Measurements from ENCODE around the gene FGGY.

FGGY gene

DNA sequence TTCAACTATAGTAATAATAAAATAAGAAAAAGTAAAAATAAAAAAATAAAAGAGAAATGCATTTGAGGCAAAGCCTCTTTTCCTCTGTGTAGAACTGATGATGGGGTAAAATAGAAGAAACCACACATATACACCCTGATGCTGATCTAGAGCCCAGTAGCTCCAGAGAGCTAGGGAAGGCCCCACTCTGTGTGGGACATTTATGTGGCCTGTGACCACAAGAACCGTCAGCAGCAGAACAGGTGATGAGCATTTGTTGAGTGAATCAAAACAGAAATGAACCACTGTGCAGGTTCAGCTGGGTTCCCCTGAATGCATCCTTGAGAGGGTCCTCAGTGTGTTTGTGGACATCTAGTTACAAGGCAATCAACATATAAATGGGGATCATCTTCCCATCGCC is 296.0 kb downstream of the FGGY start:
- DNase-seq (ENCODE audit: extremely low read depth, low read depth), result no peak
- TF ChIP-seq, protein P1, sequence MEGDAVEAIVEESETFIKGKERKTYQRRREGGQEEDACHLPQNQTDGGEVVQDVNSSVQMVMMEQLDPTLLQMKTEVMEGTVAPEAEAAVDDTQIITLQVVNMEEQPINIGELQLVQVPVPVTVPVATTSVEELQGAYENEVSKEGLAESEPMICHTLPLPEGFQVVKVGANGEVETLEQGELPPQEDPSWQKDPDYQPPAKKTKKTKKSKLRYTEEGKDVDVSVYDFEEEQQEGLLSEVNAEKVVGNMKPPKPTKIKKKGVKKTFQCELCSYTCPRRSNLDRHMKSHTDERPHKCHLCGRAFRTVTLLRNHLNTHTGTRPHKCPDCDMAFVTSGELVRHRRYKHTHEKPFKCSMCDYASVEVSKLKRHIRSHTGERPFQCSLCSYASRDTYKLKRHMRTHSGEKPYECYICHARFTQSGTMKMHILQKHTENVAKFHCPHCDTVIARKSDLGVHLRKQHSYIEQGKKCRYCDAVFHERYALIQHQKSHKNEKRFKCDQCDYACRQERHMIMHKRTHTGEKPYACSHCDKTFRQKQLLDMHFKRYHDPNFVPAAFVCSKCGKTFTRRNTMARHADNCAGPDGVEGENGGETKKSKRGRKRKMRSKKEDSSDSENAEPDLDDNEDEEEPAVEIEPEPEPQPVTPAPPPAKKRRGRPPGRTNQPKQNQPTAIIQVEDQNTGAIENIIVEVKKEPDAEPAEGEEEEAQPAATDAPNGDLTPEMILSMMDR (IDR thresholded peaks at IDR 0.05; ENCODE audit: low read depth, low read length, missing control alignments), result no peak
- no peak overlapping the region for H3K4me3 ChIP-seq (replicated peaks; ENCODE audit: low read depth, low read length)

DNA sequence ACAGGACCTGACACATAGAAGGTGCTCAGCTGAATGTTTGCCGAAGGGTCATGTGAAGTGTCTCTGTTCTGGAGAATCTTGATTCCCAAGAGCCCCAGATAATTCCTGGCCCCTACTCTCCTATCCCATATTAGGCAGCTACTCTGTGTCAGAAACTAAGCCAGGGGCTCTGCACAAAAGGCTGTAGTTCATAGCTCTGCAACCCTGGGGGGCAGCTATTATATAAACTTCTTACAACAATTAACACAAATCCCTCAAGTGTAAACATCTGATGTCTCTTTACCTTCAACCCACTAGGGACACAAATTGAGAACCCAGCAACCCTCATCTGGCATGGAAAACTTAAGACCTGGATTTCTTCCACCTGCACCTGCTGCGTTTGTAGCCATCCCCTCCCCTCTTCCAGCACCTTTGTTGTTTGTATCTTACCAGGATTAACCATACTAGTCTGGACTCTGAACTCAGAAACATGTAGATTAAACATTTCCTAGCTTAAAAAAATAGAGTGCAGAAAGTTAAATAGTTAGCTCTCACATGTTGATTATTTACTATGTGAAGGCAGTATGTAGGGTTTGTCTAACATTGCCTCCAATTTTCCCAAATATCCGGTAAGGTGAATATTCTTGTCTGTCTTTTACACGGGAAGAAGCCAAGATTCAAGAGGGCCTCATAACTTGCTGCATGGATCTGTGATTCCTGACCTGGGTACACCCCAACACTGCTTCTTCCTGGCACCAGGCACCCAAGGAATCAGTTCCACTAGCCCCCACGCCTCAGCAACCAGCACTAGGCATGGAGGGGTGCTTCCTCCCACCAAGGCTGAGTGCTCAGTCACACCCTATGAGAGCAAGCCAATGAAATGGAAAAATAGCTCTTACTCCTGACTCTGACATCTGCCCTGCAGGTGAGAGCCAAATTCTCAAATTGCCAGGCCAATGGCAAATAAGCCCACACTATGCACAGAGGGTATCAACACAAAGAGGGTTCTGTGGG is 297.2 kb downstream of the FGGY start:
- no peak overlapping the region for H3K4me3 ChIP-seq (replicated peaks; ENCODE audit: low read depth, low read length)
- DNase-seq (ENCODE audit: extremely low read depth, low read depth), result no peak
- TF ChIP-seq, protein P1 (IDR thresholded peaks at IDR 0.05; ENCODE audit: low read depth, low read length, missing control alignments), result no peak

DNA sequence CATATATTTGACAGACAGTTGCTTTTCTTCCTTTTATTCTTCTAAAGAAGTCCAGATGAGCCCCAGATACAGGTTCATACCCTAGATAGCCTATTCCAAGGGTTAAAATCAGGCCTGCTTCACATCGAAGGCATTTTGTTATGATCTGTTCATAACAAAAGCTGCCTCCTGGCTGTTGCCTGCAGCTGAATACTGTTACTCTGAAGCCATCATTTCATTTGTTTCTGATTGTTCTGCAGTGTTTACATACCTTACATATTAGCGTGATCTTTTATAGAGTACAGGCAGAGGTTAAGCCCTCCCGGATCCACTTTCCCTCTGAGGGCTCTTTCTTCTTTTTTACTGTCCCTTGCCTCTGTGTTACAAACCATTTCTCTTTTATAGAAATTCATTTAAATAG is 298.9 kb downstream of the FGGY start:
- TF ChIP-seq, protein P1 (IDR thresholded peaks at IDR 0.05; ENCODE audit: low read depth, low read length, missing control alignments), result peak; percentile 8
- no peak overlapping the region for H3K4me3 ChIP-seq (replicated peaks; ENCODE audit: low read depth, low read length)
- DNase-seq (ENCODE audit: extremely low read depth, low read depth), result peak; percentile 52

DNA sequence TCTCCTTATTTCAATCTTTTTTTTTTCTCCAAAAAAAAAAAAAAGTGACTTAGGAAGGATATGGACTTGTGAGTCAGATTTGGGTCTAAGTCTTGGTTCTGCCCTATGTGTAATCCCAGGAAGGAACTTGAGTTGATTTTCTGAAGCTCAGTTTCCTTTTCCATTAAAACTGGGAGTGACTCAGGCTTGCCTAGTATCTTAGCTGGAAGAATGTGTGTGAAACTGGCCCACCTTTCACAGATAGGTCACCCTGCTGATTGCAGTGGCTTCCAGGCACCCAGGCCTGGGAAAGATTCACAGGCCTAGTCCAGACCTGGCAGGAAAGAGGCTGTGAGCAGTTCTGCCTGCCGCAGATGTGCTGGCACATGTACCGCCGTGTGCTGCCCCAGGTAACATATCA is 299.5 kb downstream of the FGGY start:
- H3K4me3 ChIP-seq (replicated peaks; ENCODE audit: low read depth, low read length), result no peak overlapping the region
- TF ChIP-seq, protein P1 (IDR thresholded peaks at IDR 0.05; ENCODE audit: low read depth, low read length, missing control alignments), result no peak
- DNase-seq (ENCODE audit: extremely low read depth, low read depth), result peak; percentile 46

DNA sequence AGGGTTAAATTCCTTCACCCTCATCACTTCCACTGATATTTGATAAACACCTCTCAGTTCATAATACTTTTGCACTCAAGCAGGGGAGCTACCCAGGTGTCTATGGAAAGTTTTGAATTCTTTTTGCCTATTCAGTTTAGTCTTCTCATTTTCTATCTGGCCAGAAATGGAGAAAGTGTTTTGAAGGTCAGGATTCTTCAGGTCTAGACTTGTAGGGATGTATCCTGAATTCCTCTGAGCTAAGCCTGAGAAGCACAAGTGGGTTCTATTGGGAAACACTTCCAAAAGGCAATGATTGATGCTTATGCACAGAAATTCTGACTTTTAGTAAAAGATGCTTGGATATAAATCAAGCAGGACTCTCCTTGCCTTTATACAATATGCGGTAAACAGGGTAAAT is 300.1 kb downstream of the FGGY start:
- TF ChIP-seq, protein P1 (IDR thresholded peaks at IDR 0.05; ENCODE audit: low read depth, low read length, missing control alignments), result no peak
- no peak overlapping the region for H3K4me3 ChIP-seq (replicated peaks; ENCODE audit: low read depth, low read length)
- DNase-seq (ENCODE audit: extremely low read depth, low read depth), result no peak

DNA sequence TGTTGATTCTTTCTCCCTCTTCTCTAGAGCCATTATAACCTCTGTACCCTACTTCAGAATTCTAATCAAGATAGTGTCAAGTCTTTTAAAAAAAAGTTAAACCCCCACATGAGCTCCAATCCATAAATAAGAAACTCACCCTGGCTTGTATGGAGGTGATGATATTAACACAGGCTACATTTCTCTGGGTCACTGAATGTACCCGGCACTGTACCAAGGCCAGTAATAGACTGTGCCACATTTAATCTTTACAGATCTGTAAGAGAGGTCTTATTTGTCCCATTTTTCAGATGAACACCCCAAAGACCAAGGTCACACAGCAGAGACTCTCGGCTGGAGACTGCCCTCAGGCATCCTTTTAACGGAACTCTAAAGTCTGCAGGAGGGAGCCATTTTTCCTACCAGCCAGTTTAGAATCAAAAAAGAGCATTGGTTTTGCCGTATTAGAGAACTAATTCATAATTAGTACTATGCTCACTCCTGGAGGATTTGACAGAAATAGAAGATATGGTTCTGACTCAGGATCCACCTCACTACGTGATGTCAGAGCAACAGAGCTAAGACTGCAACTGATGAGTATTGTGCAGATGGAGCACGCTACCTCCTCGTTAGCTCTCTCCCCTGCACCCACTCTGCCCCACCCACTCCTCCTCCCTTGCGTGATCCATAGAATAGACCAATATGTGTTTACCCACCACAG is 300.7 kb downstream of the FGGY start:
- H3K4me3 ChIP-seq (replicated peaks; ENCODE audit: low read depth, low read length), result no peak overlapping the region
- TF ChIP-seq, protein P1 (IDR thresholded peaks at IDR 0.05; ENCODE audit: low read depth, low read length, missing control alignments), result no peak
- DNase-seq (ENCODE audit: extremely low read depth, low read depth), result no peak
